NB4 (cell line): ENCODE measurements around the gene SIAH3.

Experiments used
- CTCF ChIP-seq: IDR thresholded peaks from one replicate; pipeline ENCODE4 v1.5.1; 2012; ENCODE audit warnings: low read depth, low read length
- MYC ChIP-seq: IDR thresholded peaks from 2 replicates; pipeline ENCODE4 v1.6.1; 2011; ENCODE audit warnings: low read depth, low read length
- POLR2A ChIP-seq: IDR thresholded peaks from 2 replicates; pipeline ENCODE4 v1.6.1; 2011; ENCODE audit warnings: mild to moderate bottlenecking; ENCODE audit not compliant: insufficient read length; ENCODE audit errors: extremely low read depth

GRCh38 chr13:45792827-45793303, 58.7 kb downstream of the SIAH3 start:
- no peak for TF ChIP-seq POLR2A
- TF ChIP-seq CTCF = no peak
- TF ChIP-seq MYC = no peak
